ENCODE data around the gene HOXD12. TPM values are rescaled to one million over a fixed set of nuclear protein-coding genes. Genes with fewer than 3 reads are reported as not detected.

Gene HOXD12
- total RNA-seq, 2 experiments from 2014 or later = not detected

DNA sequence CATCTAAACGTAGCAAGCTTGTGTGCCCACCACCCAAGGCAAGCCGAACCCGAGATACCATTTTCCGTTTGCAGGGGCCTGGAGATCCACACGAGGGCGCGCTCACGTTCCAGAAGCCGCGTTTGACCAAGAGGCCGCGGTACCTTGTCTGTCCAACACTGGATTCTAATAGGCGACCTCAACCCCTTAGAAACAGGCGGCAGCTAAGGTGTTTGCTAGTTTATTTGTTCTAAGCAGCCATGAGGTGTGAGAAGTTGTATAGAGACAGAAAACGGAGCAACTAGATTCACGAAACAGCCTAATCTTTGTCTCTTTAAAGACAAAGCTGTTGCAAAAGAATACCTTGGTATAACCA, 11.7 kb downstream of the HOXD12 start:
- peaks cover 18% of the 10 kb centered on the region for H3K4me1 Mint-ChIP-seq (ENCODE audit: low read depth)
- H3K36me3 ChIP-seq (ENCODE audit: insufficient read depth, low read length) = no peaks in the 10 kb centered on the region
- H3K27ac ChIP-seq (ENCODE audit: low read depth in 1 of 2, low read length in 2 of 2) = no peak overlapping the region
- H3K27ac Mint-ChIP-seq = no peak overlapping the region
- peaks cover 21% of the 10 kb centered on the region for H3K4me1 ChIP-seq (ENCODE audit: insufficient read depth, low read length)
- peaks cover 89% of the 10 kb centered on the region for H3K27me3 Mint-ChIP-seq
- ChIA-PET POLR2A (interaction anchor here (0.7 to 2.4 kb wide), 3 partner anchors 9 to 15 kb away, joined by 3 to 8 read pairs (median 4); no protein-coding TSS in a partner anchor), CTCF (interaction anchor here (0.9 to 1.8 kb wide), 3 partner anchors 10 to 16 kb away, joined by 3 to 6 read pairs (median 3); no protein-coding TSS in a partner anchor)
- peaks cover 13 to 65% of the 10 kb centered on the region in 2 experiments for H3K9me3 ChIP-seq (ENCODE audit: control insufficient read depth in 1 of 2, insufficient read depth in 1 of 2, low read length in 2 of 2)
- TF ChIP-seq, protein P1, sequence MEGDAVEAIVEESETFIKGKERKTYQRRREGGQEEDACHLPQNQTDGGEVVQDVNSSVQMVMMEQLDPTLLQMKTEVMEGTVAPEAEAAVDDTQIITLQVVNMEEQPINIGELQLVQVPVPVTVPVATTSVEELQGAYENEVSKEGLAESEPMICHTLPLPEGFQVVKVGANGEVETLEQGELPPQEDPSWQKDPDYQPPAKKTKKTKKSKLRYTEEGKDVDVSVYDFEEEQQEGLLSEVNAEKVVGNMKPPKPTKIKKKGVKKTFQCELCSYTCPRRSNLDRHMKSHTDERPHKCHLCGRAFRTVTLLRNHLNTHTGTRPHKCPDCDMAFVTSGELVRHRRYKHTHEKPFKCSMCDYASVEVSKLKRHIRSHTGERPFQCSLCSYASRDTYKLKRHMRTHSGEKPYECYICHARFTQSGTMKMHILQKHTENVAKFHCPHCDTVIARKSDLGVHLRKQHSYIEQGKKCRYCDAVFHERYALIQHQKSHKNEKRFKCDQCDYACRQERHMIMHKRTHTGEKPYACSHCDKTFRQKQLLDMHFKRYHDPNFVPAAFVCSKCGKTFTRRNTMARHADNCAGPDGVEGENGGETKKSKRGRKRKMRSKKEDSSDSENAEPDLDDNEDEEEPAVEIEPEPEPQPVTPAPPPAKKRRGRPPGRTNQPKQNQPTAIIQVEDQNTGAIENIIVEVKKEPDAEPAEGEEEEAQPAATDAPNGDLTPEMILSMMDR (IDR thresholded peaks at IDR 0.05) = no peak
- H3K4me3 Mint-ChIP-seq = no peak overlapping the region
- H3K36me3 Mint-ChIP-seq (ENCODE audit: low read depth) = peaks cover 7% of the 10 kb centered on the region
- intact Hi-C loops (cut with DNase I, micrococcal nuclease) = loop anchor here in 1 of 2 experiments (2.0 to 5.0 kb wide), 2 partner anchors 14 to 34 kb away; no protein-coding TSS in a partner anchor
- peaks cover 88 to 93% of the 10 kb centered on the region in 2 experiments for H3K27me3 ChIP-seq (ENCODE audit: control insufficient read depth in 1 of 2, insufficient read depth in 2 of 2, low read length in 2 of 2)
- no peak overlapping the region for H3K4me3 ChIP-seq (ENCODE audit: low read length)
- DNase-seq = no peak
- H3K9me3 Mint-ChIP-seq = no peaks in the 10 kb centered on the region
- no peak for ATAC-seq (ENCODE audit: poor library complexity)

DNA sequence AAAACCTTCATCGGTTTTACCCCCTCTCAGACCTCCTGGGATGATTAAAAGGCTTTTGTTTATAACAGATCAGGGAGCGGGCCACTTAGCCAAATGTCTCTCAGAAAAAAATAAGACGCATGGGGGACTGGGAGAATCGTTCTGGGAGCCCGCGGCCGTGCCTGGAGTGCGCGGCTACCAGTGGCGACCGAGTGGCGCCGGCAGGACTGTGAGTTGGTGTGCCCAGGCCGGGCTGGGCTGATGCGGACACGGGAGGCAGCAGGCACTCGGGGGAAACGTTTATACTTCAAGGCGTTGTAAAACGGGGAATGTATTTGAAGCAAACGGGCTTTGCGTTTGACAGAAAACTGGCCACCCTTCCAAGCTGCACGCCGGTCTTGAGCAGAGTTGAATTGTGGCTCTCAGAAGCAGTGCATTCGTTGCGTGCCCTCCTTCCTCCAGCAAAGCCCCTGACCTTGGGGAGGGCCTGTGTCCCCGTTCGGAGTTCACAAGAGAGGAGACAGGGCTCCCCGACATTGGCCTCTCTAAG, 12.3 kb downstream of the HOXD12 start:
- H3K4me3 Mint-ChIP-seq = peak overlapping the region; percentile 20
- TF ChIP-seq, protein P1 (IDR thresholded peaks at IDR 0.05) = no peak

DNA sequence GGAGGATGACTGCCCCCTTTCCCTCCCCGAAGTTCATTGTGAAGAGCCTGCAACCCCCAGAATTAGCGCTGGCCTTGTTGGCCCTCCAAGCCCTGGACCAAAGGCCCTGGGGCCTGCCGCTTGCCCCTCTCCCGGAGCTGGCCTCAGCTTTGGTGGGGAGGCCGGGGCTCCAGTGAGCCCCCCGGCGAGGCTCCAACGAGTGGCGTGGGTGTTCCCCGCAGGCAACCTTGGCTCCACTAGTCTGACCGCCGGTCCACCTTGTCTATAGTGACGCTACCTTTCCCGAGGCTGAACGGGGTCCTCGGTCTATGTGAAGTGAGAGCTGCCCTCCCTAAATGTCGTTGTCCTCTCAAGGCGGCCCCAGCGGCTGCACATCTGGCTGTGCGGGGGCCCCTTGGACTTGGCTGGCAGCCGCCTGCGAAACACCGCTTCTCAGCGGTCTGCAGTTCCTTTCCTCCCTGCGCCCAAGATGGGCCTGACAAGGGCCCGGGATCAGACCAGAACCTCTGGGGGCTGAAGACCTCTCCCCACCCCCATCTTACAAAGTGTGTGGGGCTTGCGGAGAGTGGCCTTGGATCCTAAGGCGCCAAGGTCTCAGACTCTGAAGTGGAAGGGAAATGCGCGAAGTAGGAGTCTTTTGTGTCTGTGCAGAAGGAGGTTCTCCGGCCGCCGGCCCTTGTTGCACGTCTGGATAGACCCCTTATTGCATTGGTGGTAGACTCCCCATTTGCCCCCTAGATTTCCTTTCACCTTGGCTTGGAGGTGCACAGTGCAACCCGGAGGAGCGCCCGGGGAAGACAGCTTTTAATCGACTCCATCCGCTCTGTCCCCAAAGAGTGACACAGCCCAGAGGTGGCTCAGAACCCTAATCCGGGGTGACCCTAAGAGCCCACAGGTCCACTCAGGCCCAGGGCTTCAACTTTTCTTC, 13.0 kb downstream of the HOXD12 start:
- Mint-ChIP-seq H3K9me3 (no peaks in the 10 kb centered on the region), H3K4me3 (peak overlapping the region; percentile 7), H3K4me1 (ENCODE audit: low read depth) (peaks cover 11% of the 10 kb centered on the region), H3K27me3 (peaks cover 94% of the 10 kb centered on the region), H3K27ac (no peak overlapping the region), H3K36me3 (ENCODE audit: low read depth) (peaks cover 11% of the 10 kb centered on the region)
- peaks cover 13 to 68% of the 10 kb centered on the region in 2 experiments for H3K9me3 ChIP-seq (ENCODE audit: control insufficient read depth in 1 of 2, insufficient read depth in 1 of 2, low read length in 2 of 2)
- H3K4me3 ChIP-seq (ENCODE audit: low read length) = no peak overlapping the region
- TF ChIP-seq, protein P1 (IDR thresholded peaks at IDR 0.05) = no peak
- no peak overlapping the region for H3K27ac ChIP-seq (ENCODE audit: low read depth in 1 of 2, low read length in 2 of 2)
- H3K36me3 ChIP-seq (ENCODE audit: insufficient read depth, low read length) = no peaks in the 10 kb centered on the region
- intact Hi-C loops (cut with DNase I, micrococcal nuclease) = loop anchor here in 1 of 2 experiments (5.0 kb wide), 1 partner anchor 35 kb away; no protein-coding TSS in a partner anchor
- ChIA-PET POLR2A (no interaction called here), CTCF (interaction anchor here (1.7 kb wide), 1 partner anchor 14 kb away, joined by 4 read pairs; no protein-coding TSS in a partner anchor)
- H3K27me3 ChIP-seq (ENCODE audit: control insufficient read depth in 1 of 2, insufficient read depth in 2 of 2, low read length in 2 of 2) = peaks cover 92 to 97% of the 10 kb centered on the region in 2 experiments
- DNase-seq = no peak
- H3K4me1 ChIP-seq (ENCODE audit: insufficient read depth, low read length) = peaks cover 12% of the 10 kb centered on the region
- ATAC-seq (ENCODE audit: poor library complexity) = no peak

More for the DNA sequence above, 12.3 kb downstream of the HOXD12 start:
- no peak overlapping the region for H3K4me3 ChIP-seq (ENCODE audit: low read length)
- Mint-ChIP-seq H3K27ac (no peak overlapping the region), H3K27me3 (peaks cover 92% of the 10 kb centered on the region), H3K4me1 (ENCODE audit: low read depth) (peaks cover 15% of the 10 kb centered on the region), H3K36me3 (ENCODE audit: low read depth) (peaks cover 9% of the 10 kb centered on the region), H3K9me3 (no peaks in the 10 kb centered on the region)
- ChIA-PET CTCF (interaction anchor here (1.7 kb wide), 1 partner anchor 15 kb away, joined by 4 read pairs; no protein-coding TSS in a partner anchor), POLR2A (no interaction called here)
- intact Hi-C loops (cut with DNase I, micrococcal nuclease) = loop anchor here in 1 of 2 experiments (2.0 to 5.0 kb wide), 2 partner anchors 15 to 35 kb away; no protein-coding TSS in a partner anchor
- H3K36me3 ChIP-seq (ENCODE audit: insufficient read depth, low read length) = no peaks in the 10 kb centered on the region
- peaks cover 13 to 65% of the 10 kb centered on the region in 2 experiments for H3K9me3 ChIP-seq (ENCODE audit: control insufficient read depth in 1 of 2, insufficient read depth in 1 of 2, low read length in 2 of 2)
- ATAC-seq (ENCODE audit: poor library complexity) (no peak), DNase-seq (no peak)
- peaks cover 89 to 94% of the 10 kb centered on the region in 2 experiments for H3K27me3 ChIP-seq (ENCODE audit: control insufficient read depth in 1 of 2, insufficient read depth in 2 of 2, low read length in 2 of 2)
- H3K4me1 ChIP-seq (ENCODE audit: insufficient read depth, low read length) = peaks cover 17% of the 10 kb centered on the region
- no peak overlapping the region for H3K27ac ChIP-seq (ENCODE audit: low read depth in 1 of 2, low read length in 2 of 2)

Measured in CD4-positive, alpha-beta T cell (primary cell).